ENCODE results near the gene CXXC5. TPM values are rescaled to one million over a fixed set of nuclear protein-coding genes. Genes with fewer than 3 reads are reported as not detected.

Gene CXXC5
- total RNA-seq, 1 experiment from 2014 or later, result 57.2 TPM

- BruUV-seq (replicated peaks), result no TSS peak
- no peak for TF ChIP-seq CTCF (conservative IDR thresholded peaks at IDR 0.05; ENCODE audit: low read depth, low read length)
- H3K9me3 ChIP-seq (ENCODE audit: low read depth, low read length, poor library complexity, severe bottlenecking), result no peaks in the 10 kb centered on the region
- intact Hi-C loops (cut with micrococcal nuclease; ENCODE audit: unreplicated experiment), result loop anchor here (5.0 to 10.0 kb wide), 2 partner anchors 211 to 212 kb away; no protein-coding TSS in a partner anchor
- peaks cover 33% of the 10 kb centered on the region for H3K4me1 ChIP-seq (ENCODE audit: insufficient read depth, low read length, poor library complexity, severe bottlenecking)
- no peak overlapping the region for H3K4me3 ChIP-seq (ENCODE audit: low read depth, low read length, poor library complexity, severe bottlenecking)
- H3K27ac ChIP-seq (ENCODE audit: low read depth, low read length, poor library complexity, severe bottlenecking), result no peak overlapping the region
- no peak for DNase-seq (ENCODE audit: low spot score)
- POLR2A ChIA-PET (ENCODE audit: low non-redundant PET), result no interaction called here
- H3K36me3 ChIP-seq (ENCODE audit: insufficient read depth, low read length, poor library complexity, severe bottlenecking), result no peaks in the 10 kb centered on the region
- CTCF ChIA-PET, result interaction anchor here (0.6 to 2.1 kb wide), 6 partner anchors 17 to 153 kb away, joined by 3 to 10 read pairs (median 6); no protein-coding TSS in a partner anchor
- H3K27me3 ChIP-seq (replicated peaks; ENCODE audit: insufficient read depth, low read depth, low read length, poor library complexity), result no peaks in the 10 kb centered on the region
These were observed 14.2 kb upstream of the CXXC5 start for GRCh38 chr5:139634028-139634325.

- POLR2A ChIA-PET (ENCODE audit: low non-redundant PET), result no interaction called here
- Histone ChIP-seq H3K27me3 (replicated peaks; ENCODE audit: insufficient read depth, low read depth, low read length, poor library complexity) (no peaks in the 10 kb centered on the region), H3K4me1 (ENCODE audit: insufficient read depth, low read length, poor library complexity, severe bottlenecking) (peaks cover 35% of the 10 kb centered on the region), H3K9me3 (ENCODE audit: low read depth, low read length, poor library complexity, severe bottlenecking) (no peaks in the 10 kb centered on the region), H3K4me3 (ENCODE audit: low read depth, low read length, poor library complexity, severe bottlenecking) (no peak overlapping the region), H3K36me3 (ENCODE audit: insufficient read depth, low read length, poor library complexity, severe bottlenecking) (no peaks in the 10 kb centered on the region), H3K27ac (ENCODE audit: low read depth, low read length, poor library complexity, severe bottlenecking) (no peak overlapping the region)
- intact Hi-C loops (cut with micrococcal nuclease; ENCODE audit: unreplicated experiment), result loop anchor here (5.0 to 10.0 kb wide), 2 partner anchors 210 to 212 kb away; no protein-coding TSS in a partner anchor
- no peak for DNase-seq (ENCODE audit: low spot score)
- CTCF ChIA-PET, result interaction anchor here (1.4 to 2.5 kb wide), 4 partner anchors 19 to 153 kb away, joined by 3 to 20 read pairs (median 6); no protein-coding TSS in a partner anchor
- TF ChIP-seq CTCF (conservative IDR thresholded peaks at IDR 0.05; ENCODE audit: low read depth, low read length) (no peak), EZH2 (IDR thresholded peaks at IDR 0.05; ENCODE audit: borderline replicate concordance, low read depth, low read length, poor library complexity, severe bottlenecking) (no peak)
- BruUV-seq (replicated peaks), result no TSS peak
These were observed 13.6 kb upstream of the CXXC5 start for GRCh38 chr5:139634541-139634940.

- intact Hi-C loops (cut with micrococcal nuclease; ENCODE audit: unreplicated experiment), result loop anchor here (1.0 to 10.0 kb wide), 2 partner anchors 130 to 210 kb away; no protein-coding TSS in a partner anchor
- ChIA-PET POLR2A (ENCODE audit: low non-redundant PET) (no interaction called here), CTCF (interaction anchor here (0.6 to 2.5 kb wide), 8 partner anchors 13 to 920 kb away, joined by 3 to 20 read pairs (median 9); partner anchors contain the start of gene CXXC5)
- H3K27me3 ChIP-seq (replicated peaks; ENCODE audit: insufficient read depth, low read depth, low read length, poor library complexity), result no peaks in the 10 kb centered on the region
- H3K36me3 ChIP-seq (ENCODE audit: insufficient read depth, low read length, poor library complexity, severe bottlenecking), result no peaks in the 10 kb centered on the region
- H3K4me1 ChIP-seq (ENCODE audit: insufficient read depth, low read length, poor library complexity, severe bottlenecking), result peaks cover 35% of the 10 kb centered on the region
- no peak overlapping the region for H3K4me3 ChIP-seq (ENCODE audit: low read depth, low read length, poor library complexity, severe bottlenecking)
- no TSS peak for BruUV-seq (replicated peaks)
- TF ChIP-seq EZH2 (IDR thresholded peaks at IDR 0.05; ENCODE audit: borderline replicate concordance, low read depth, low read length, poor library complexity, severe bottlenecking) (no peak), CTCF (conservative IDR thresholded peaks at IDR 0.05; ENCODE audit: low read depth, low read length) (no peak)
- H3K9me3 ChIP-seq (ENCODE audit: low read depth, low read length, poor library complexity, severe bottlenecking), result no peaks in the 10 kb centered on the region
- no peak overlapping the region for H3K27ac ChIP-seq (ENCODE audit: low read depth, low read length, poor library complexity, severe bottlenecking)
- no peak for DNase-seq (ENCODE audit: low spot score)
These were observed 13.0 kb upstream of the CXXC5 start for GRCh38 chr5:139635191-139635590.
